GM06990 (cell line): ENCODE results near the gene PRTFDC1.

Source experiments
- DNase-seq: peaks from one replicate; pipeline ENCODE4 v3.0.0-alpha.2; 2011; ENCODE audit not compliant: insufficient read length; ENCODE audit errors: extremely low read depth
- H3K27me3 ChIP-seq: replicated peaks from 2 replicates; pipeline ENCODE4 v1.6.0; 2011; ENCODE audit warnings: low read length; ENCODE audit not compliant: control insufficient read depth, insufficient read depth
- H3K36me3 ChIP-seq: 2 replicates; pipeline ENCODE4 v1.5.1; 2011; ENCODE audit warnings: low read length; ENCODE audit not compliant: control insufficient read depth, insufficient read depth
- H3K4me3 ChIP-seq: replicated peaks from 2 replicates; pipeline ENCODE4 v1.5.1; 2011; ENCODE audit warnings: low read depth, mild to moderate bottlenecking, control low read depth, low read length
- CTCF ChIP-seq: IDR thresholded peaks from 2 replicates; pipeline ENCODE4 v1.5.1; 2011; ENCODE audit warnings: low read length, control low read depth, mild to moderate bottlenecking, inconsistent platforms; ENCODE audit not compliant: insufficient read depth, poor library complexity, severe bottlenecking

Gene PRTFDC1

DNA sequence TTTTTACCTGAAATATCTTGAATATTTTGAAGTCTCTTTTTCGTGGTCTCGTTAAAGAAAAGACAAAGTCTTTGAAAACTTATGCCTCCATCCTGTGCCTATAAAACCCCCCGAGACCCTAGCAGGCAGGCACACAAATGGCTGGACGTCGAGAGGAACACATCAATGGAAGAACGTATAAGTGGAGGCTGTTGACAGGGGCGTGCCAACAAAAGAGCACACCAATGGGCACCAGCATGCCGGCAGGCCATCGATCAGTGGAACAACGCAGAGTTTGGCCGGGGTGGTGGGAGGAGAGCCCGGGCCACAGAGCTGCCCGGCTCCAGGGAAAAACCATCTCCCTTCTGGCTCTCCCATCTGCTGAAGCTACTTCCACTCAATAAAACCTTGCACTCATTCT, 38.9 kb upstream of the PRTFDC1 start:
- no peak for DNase-seq
- peaks cover 1% of the 10 kb centered on the region; the same call in 1 of the 2 replicates for H3K27me3 ChIP-seq
- H3K36me3 ChIP-seq, result no peaks in the 10 kb centered on the region
- no peak overlapping the region for H3K4me3 ChIP-seq
- no peak for TF ChIP-seq CTCF

DNA sequence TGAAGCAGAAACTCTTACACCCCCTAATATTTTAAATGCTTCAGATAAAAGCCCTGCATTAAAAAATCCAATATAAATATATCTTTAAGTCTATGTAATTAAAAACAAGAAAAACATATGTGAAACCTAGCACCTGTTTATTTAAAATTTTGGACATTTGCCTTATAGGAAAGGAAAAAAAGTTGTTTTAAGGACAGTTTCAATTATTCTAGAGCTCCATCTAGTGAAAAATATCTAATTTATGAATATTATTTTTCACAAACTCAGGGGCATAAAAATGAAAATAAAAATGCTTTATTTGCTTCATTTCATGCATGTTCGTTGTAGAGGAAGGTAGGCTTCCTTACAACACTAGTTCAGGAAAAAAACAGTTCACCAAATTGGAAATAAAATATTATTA, 37.5 kb upstream of the PRTFDC1 start:
- TF ChIP-seq CTCF, result no peak
- DNase-seq, result no peak
- Histone ChIP-seq H3K27me3 (peaks cover 1% of the 10 kb centered on the region; the same call in 1 of the 2 replicates), H3K4me3 (no peak overlapping the region), H3K36me3 (no peaks in the 10 kb centered on the region)

DNA sequence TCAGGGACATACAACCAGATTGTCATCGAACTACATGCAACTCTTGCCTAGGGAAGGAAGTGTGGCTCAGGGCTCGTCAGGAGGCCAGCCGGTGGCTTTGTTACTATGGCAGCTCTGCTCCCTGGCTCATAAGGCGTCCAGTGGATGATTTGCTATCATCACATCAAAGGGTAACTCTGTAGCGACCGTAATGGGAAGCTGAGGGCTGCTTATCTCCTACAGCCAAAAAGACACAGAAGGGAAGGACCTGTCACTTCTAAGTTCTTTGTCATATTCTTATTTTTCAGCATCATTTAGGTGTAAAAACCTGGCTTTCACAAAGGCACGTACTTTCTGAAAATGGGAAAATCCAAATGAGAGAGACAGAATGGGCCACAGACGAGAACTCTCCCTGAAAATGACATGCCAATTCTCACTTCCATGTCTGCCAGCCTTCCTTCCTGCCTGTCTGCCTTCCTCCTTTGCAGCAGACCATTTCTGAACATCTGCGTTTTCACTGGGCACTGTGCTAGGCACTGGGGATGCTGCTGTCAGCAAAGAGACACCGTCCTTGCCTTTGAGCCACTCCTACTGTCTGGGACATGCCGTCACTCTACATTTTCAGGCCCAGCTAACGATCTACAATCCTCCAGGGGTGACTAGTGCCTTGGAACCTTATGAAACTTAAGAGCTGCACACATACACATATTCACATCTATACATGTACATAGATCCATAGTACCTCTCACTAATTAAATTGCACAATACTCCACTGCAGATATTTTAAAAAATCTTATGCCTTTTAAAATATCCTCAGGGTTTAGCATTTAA, 36.6 kb upstream of the PRTFDC1 start:
- H3K4me3 ChIP-seq, result no peak overlapping the region
- peaks cover 1% of the 10 kb centered on the region; the same call in 1 of the 2 replicates for H3K27me3 ChIP-seq
- no peaks in the 10 kb centered on the region for H3K36me3 ChIP-seq
- TF ChIP-seq CTCF, result no peak
- no peak for DNase-seq

- Histone ChIP-seq H3K36me3 (no peaks in the 10 kb centered on the region), H3K4me3 (no peak overlapping the region), H3K27me3 (no peaks in the 10 kb centered on the region)
- DNase-seq, result no peak
- no peak for TF ChIP-seq CTCF
Observed at GRCh38 chr10:24984906-24985305, 32.5 kb upstream of the PRTFDC1 start.

- no peak for DNase-seq
- H3K36me3 ChIP-seq, result no peaks in the 10 kb centered on the region
- no peak overlapping the region for H3K4me3 ChIP-seq
- no peaks in the 10 kb centered on the region for H3K27me3 ChIP-seq
- TF ChIP-seq CTCF, result no peak
Observed at GRCh38 chr10:24983946-24984345, 31.5 kb upstream of the PRTFDC1 start.
